ENCODE measurements around the gene DBR1.
"Not testable (repeated sequence)": the region's sequence is repeated elsewhere in the genome, so short reads cannot be mapped to it uniquely, and the experiment has no call there.

Gene DBR1

DNA sequence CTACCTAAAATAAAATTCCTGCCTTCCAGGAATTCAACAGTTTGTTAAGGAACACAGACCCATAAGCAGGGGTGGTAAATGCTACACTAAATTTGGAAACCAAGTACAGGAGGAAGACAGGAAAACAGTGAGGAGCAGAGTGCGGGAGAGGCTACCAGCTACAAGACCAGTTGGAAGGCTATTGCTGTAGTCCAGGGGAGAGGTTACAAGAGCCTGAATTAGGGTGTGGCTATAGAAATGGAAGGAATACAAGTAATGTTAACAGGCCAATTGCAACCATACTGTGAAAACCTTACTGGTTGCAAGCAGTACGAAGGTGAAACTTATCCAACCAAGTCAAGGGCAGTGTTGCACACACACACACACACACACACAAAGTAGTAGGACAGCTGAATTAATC, 11.5 kb upstream of the DBR1 start:
- no peak for DNase-seq

DNA sequence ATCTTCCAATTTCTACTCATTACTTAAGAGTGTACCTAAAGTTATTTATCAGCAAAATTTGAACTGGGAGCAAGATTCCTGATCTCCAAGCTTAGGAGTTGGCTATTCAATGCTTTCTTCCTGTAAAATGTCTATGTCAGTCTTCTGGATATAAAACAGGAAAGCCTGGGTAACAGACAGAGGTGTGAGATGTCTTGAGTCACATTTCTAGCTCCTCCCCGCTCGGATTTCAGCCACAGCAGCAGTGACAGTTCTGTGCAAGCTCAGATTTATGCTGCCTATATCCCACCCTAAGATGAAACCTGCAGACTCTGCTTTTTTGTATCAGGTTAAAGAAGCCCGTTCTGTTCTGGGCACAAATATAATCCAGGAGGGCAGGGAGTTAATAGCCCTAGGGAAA, 10.3 kb upstream of the DBR1 start:
- no peak for DNase-seq

DNA sequence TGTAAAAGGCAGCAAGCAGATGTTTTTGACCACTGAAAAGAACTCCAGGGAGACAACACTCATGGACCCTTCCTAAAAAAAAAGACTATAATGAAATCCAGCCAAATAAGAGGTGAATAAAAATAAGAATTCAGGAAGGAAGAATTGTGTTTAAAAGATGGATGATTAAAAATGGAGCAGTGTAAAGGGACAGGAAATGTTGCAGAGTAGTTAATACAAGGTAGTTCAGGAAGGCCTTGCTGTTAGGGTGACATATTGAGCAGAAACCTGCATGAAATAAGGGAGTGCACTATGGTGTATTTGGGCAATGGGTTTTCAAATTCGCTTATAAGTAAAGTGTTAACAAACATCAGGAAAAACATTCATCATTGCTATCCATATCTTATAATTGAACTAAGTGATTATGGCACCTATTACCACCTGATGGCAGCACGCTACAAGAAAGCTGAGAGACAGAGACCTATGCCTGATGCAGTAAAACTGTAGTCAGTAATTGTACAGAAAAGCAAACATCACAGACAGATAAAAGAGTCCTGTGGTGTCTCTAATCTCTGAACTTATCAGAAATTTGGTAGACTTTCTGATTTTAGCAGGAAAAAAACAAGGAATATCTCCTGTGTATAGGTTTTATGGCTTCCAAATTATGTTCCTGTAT, 5.8 kb upstream of the DBR1 start:
- no peak for DNase-seq

DNA sequence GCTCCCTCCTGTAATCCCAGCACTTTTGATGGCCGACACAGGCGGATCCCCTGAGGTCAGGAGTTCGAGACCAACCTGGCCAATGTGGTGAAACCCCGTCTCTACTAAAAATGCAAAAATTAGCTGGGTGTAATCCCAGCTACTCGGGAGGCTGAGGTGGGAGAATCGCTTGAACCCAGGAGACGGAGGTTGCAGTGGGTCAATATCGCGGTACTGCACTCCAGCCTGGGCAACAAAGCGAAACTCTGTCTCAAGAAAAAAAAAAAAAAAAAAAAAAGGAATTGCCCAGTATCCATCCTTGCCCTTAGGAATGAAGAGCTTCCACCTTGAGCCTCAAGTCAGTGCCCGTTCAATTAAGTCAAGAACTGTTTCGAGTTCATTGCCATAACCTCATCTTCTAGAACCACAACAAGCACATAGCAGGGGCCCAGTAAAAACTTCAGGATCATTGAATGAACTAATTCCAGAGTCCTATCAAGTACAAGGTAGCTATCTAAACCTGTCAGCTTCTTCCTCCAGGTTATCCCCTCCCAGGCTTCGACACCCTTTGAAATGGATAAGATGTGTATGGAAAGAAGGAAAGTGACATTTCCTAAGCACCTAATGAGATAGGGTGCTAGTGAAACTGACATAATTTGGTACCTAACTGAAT, 826 bp downstream of the DBR1 start:
- DNase-seq: no peak

DNA sequence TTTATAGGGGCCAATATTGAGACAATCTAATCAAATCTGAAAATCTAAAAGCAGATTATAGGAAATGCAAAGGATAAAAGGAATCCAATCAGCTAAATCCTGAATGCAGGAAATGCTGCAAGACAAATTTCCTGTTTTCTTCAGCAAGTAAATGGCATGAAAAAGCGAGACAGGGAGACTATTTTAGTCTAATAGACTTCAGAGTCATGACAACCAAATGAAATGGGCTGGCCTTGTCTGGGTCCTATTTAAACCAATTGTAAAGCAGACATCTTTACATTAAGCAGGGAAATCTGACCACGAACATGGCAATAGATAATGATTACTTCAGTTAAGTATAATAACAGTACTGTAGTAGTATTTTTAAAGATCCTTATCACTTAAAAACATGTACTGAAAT, 2.1 kb downstream of the DBR1 start:
- DNase-seq: no peak

DNA sequence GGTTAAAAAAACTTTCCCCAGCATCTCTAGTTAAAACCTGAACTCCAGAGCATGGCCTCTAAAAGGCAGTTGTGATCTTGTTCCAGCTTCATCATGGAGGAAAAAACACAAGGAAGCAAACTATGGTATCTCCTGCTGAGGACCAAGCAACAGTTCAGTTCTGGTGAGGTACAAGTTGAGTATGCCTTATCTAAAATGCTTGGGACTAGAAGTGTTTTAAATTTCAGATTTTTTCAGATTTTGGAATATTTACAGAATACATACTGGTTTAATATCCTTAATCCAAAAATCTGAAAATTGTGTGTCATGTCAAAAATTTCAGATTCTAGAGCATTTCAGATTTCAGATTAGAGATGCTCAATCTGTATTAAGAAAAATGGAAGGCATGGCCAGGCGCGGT, 9.7 kb downstream of the DBR1 start:
- no peak for DNase-seq

DNA sequence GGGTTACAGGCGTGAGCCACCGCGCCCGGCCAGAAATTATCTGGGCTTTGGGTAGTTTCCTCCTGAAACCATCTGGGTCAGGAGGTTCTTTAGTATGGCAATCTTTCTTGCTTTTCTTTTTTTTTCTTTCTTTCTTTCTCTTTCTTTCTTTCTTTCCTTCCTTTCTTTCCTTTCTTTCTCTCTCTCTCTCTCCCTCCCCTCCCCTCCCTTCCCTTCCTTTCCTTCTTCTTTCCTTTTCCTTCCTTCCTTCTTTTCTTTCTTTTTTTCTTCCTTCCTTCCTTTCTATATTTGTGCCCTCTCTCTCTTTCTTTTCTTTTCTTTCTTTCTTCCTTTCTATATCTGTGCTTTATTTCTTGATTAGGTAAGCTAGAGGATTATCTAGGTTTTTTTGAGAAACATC, 17.0 kb downstream of the DBR1 start:
- DNase-seq: no peak

DNA sequence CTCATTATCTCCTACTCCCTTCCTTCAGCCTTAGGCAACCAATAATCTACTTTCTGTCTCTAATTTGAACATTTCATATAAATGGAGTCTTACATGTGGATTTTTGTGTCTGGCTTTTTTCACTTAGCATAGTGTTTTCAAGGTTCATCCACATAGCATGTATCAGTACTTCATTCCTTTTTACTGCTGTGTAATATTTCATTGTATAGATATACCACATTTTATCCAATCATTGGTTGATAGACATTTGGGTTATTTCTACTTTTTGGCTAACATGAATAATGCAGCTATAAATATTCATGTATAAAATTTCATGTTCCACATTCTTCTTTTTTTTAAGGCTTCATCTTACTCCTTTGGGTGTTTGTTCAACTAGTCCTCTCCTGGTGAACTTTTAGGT, 20.2 kb downstream of the DBR1 start:
- no peak for DNase-seq

DNA sequence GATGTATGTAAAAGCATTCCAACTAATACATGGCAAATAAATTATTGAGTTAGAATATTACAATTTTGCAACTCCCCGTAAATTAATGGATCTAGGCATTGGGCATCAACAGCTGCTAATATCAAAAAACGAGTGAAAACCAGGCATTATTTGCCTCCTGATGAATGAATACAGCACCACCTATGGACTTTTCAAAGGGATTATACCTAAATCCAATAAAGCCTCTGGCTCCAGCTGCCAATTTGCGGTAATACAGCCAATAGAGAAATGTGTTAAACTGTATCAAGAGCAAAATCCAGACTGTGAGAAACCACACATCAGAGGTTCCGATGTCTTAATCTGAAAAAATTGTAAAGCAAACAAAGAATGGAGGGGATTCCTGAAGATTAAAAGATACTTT, 26.2 kb downstream of the DBR1 start:
- no peak for DNase-seq

DNA sequence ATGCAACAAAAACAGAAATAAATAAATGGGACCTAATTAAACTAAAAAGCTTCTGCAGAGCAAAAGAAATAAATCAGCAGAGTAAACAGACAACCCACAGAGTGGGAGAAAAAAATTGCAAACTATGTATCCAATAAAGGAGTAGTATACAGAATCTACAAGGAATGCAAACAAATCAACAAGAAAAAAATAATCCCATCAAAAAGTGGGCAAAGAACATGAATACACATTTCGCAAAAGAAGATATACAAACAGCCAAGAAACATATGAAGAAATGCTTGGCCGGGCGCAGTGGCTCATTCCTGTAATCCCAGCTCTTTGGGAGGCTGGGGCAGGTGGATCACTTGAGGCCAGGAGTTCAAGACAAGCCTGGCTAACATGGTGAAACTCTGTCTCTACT, 32.5 kb downstream of the DBR1 start:
- not testable (repeated sequence) for DNase-seq

DNA sequence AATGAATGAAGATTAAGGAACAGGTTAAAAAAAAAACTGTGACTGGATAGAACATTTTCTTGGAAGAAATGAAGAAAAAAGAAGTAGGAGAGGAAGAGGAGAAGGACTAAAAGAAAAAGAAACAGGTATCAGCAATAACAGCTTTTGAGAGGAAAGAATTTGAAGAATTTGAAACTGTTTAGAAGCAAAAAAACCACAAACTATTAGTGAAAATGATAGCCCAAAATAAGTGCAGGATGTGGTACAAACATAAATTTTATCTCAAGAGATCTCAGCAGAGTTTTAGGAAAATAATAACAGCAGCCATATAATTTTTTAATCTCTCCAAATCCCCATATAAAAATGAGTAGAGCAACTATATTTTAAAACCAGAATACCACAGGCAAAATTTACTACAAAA, 33.8 kb downstream of the DBR1 start:
- DNase-seq: no peak

DNA sequence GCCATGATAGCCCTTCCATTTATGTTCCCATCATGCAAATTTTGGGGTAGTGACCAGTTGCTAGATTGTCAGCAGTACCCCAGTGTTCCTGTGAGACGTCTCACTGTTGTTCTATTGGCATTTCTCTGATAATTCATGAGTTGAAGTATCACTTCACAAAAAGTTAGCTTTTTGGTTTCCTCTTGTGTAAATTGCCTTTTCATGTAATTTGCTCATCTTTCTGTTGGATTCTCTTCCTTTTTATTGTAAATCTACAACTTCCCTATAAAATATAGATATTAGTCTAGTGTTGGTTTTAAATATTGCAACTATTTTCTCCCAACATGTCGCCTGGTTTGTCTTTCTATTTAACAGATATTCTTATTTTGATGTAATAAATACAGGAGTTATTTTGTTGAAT, 35.0 kb downstream of the DBR1 start:
- no peak for DNase-seq

DNA sequence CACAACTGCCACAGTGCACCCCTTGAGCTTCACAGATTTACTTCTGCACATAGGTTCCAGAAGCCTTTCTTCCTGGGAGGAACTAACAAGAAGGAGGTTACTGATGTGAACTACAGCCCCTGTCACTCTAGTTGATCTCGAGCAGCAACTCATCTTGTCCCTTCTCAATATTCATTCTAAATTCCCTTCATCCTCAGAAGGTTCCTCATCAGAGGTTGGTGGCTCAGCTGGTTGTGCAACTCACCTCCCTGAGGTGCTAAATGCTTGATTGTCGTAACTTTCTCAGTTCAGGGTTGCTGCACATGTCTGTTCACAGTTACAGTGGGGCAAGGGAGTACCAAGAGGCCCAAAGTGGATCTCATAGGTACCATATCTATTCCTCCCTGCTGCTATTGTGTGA, 36.9 kb downstream of the DBR1 start:
- DNase-seq: no peak

DNA sequence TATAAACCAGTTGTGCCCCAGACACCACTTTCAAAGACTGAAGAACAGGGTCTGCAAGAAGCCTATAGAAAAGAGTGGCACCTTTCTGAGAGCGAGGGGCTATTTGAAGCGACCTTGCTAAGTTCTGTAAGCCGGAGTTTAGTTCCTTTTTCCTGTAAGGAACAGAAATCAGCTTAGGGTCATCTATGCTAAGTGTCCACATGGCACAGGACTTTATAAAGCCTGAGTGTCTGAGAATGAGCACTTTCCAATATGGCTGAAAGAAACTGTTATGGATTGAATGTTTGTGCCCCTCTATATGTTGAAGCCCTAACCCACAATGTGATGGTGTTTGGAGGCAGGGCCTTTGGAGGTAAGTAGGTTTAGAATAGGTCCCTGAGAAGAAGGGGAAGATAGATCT, 38.5 kb downstream of the DBR1 start:
- DNase-seq: no peak

DNA sequence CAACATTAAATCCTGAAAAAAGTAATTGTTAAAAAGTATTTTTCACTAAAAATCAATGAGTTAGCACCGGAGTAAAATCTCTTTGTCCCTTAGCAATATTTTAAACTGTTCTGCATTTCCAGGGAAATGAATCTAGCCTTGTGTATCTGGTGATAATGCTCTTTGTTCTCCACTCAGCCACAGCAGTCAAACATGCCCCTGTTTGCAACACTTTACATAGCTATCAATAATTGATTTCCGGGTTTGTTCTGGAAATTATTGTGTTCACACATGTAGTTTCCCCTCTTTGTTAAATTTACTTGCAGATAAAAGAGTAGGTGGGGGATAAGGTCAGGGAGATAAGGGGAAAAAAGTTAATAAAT, 38.9 kb downstream of the DBR1 start:
- DNase-seq: no peak

DNA sequence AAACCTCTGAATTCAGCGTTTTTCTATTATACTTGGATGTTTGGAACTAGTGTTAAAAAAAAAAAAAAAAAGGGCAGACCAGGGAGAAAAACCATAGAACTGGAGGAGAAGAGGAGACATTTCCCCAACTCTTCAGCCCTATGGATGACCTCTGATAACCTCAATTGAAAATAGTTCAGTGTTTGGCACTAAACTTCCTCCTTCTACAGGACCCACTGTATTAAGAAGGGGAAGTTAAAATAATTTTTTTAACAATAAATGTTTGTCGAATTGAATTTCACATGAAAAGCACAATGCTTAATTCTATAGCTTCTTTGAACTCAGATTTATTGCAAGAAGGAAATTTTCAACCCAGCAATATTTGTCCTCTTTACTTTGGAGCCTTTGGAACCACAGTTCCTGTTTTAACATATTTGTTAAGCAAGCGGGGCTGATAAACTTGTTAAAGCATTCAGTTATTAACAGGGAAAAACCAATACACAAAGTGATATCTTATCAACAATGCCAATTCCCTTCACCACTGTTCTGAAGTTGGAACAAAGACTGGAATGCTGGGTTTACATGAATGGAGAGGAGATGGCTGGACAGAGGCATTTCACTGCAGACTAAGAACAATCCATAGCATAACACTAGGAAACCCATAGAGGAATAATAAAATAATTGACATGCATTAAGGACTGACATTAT, 39.4 kb downstream of the DBR1 start:
- no peak for DNase-seq

DNA sequence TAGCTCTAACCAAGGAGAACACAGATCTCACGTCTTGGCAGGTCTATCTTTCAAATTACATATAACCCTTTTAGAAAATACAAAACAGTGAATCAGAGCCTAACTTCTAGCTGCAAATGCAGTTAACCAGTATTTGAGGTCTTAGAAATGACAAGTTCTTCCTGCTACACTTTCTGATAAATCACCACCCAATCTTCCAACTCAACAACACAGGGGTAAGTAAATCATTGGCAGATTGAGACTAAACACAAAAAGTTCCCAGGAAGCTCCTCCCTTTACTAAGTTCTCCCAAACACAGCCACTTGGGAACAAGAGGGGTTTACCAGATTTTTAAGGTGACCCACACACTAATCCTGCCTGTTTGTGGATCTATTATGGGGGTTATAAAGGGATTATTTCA, 42.5 kb downstream of the DBR1 start, which contains the start of gene A4GNT:
Gene A4GNT, minus strand, starts transcription at position 152 of the 400 bp plus-strand sequence. CDS start 1,134 bp downstream, outside the sequence.
- DNase-seq: no peak

DNA sequence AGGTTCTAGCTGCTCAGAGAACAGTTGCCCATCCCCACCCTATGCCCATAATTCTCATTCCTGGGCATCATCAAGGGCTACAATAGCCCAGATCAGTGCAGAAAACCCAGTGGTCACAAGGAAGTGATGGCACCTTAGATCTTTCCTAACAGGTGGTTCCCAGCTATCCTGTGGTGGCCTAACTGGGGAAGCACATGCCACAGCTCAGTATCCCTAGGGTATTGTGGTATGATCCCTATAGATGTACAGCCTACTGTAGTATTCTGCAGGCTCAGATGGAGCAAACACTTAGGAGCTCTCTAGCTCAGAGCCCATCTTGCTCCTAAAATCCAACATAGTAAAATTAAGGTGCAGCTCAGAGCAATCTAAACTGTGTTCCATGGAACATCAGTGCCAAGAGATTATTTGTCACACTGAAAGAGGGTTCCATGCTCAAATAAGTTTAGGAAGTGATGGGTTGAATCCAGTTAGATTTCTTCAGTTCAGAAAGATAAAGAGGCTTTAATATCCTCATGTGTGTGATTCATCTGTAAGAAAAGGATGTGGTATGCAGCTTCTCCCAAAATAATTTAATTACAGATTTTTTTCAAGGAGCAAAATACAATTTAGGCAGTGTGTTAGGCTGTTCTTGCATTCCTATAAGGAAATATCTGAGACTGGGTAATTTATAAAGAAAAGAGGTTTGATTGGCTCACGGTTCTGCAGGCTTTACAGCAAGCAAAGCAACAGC, 46.9 kb downstream of the DBR1 start:
- DNase-seq: no peak

DNA sequence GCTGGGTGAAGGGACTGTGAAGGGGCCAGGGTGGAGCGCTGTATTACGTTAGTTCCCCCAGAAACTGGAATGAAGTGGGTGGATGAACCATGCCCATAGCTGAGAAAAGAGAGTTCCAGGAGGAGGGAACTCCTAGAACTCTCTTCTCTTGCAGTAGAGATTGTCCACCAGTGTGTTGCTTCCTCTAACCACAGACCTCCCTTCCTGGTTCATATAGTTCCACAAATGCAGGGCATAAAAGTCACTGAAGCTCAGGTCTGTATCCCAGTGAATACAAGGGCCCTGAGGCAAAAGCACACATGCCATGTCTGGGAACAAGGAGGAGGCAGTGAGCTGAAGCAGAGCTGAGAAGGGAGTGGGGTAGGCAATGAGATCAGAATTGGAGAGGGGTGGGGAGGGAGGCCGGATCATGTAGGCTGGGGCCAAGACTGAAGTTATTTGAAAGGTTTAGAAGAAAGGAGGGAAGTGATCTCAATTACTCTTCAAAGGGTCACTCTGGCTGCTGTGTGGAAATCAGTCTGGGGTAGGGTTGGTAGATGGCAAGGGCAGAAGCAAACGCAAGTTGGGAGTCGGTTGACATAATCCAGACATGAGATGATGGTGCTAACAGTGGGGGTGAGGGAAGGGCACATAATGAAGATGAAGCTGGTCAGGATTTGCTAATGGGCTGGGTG, 49.0 kb downstream of the DBR1 start:
- no peak for DNase-seq

DNA sequence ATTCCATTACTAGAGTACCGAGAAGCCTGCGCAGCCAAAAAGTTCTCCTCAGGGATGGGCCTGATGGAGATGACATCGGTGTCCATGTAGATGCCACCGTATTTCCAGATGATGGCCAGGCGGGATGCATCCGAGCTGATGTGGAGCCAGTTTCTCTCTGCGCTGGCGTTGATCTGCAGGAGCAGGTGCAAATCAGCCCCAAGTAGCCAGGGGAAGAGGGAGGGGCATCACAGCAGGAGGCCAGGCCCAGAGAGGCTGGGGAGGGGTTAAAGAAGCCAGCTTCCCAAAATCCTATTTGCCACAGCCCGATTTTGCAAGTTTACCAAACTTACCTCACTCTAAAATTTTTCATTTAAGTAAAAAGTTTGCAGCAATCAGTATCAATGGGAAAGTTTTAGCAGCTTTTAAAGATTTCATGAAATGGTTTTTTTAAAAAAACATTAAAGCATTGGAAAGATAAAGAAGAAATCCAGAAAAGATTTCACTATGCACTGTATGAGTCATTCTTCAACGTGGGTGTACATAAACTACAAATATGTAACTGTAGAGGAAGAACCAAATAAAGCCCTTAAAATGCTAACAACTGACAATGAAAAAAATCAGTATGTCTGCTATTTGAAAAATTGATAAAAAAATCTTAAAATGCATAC, 49.9 kb downstream of the DBR1 start:
- no peak for DNase-seq

DNA sequence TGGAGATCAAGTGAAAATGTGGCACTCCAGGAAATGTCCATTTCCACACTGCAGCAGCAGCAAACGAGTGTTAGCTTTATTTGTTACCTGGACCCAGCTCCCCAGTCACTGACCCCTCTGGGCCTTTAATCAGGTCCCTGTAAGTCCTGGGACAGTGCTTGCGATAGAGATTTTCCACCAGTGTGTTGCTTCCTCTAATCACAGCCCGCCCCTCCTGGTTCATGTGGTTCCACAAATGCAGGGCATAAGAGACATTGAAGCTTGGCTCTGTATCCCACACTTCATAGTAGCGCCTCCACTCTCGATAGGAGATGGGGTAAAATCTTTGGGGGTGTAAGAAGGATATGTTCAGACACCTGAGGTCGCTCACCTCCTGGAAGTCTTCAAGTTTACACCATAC, 50.5 kb downstream of the DBR1 start:
- no peak for DNase-seq

DNA sequence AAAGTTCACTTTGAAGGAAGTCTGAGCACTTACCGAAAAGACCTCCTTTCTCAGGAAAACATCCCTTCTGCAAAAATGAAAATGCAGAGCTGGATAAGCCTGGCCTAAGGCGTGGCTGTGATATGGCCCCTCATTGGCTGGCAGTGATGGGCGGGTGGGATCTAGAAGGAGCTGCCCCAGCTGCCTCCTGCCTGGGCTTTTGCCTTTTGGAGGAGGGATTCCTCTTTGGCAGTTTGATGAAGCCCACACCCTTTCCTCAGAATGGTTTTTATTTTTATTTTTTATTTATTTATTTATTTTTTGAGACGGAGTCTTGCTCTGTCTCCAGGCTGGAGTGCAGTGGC, 55.3 kb downstream of the DBR1 start:
- DNase-seq: no peak

Data from stimulated activated CD4-positive, alpha-beta T cell treated with anti-CD3 and anti-CD28 coated beads, Interleukin-1b, Interleukin-23, amount 100 ng/mL, for 48 hours (primary cell).